Thoracic aorta (tissue), 2 donors: ENCODE measurements around the gene APC2. TPM values are rescaled to one million over a fixed set of nuclear protein-coding genes. Genes with fewer than 3 reads are reported as not detected.
"Not testable (repeated sequence)": the region's sequence is repeated elsewhere in the genome, so short reads cannot be mapped to it uniquely, and the experiment has no call there.

Experiments used
- ATAC-seq: fragments of 150-250 bp; one replicate; pipeline ENCODE4 v1.8.0; 2017; ENCODE audit warnings: low read depth; ENCODE audit not compliant: insufficient number of reproducible peaks, low FRiP score
- DNase-seq: peaks from one replicate; pipeline ENCODE4 v3.0.0-alpha.2; 2020; ENCODE audit warnings: low spot score
- H3K27ac ChIP-seq, 2 donors: fragments of 200-600 bp; sonication (generic); 1 replicate in 1 of 2; 2 replicates in 1 of 2; pipeline ENCODE4 v1.5.1; 2016; ENCODE audit warnings: mild to moderate bottlenecking in 2 of 2, moderate library complexity in 2 of 2
- H3K27me3 ChIP-seq: fragments of 200-600 bp; sonication (generic); replicated peaks from 2 replicates; pipeline ENCODE4 v1.6.0; 2016; ENCODE audit warnings: mild to moderate bottlenecking; ENCODE audit not compliant: insufficient read depth
- H3K36me3 ChIP-seq: fragments of 200-600 bp; sonication (generic); one replicate; pipeline ENCODE4 v1.5.1; 2016
- H3K4me1 ChIP-seq, 2 donors: fragments of 200-600 bp; sonication (generic); 1 replicate in 1 of 2; 2 replicates in 1 of 2; pipeline versions ENCODE4 v1.5.1 to v1.6.0; 2016; ENCODE audit warnings: low read depth in 2 of 2, mild to moderate bottlenecking in 1 of 2; ENCODE audit not compliant: control insufficient read depth in 1 of 2
- H3K4me3 ChIP-seq: fragments of 200-600 bp; sonication (generic); 2 replicates; pipeline ENCODE4 v1.5.1; 2016; ENCODE audit warnings: mild to moderate bottlenecking
- H3K9me3 ChIP-seq: fragments of 200-600 bp; sonication (generic); 2 replicates; pipeline ENCODE4 v1.5.1; 2016
- CTCF ChIP-seq: fragments of 200-600 bp; sonication (generic); IDR thresholded peaks from one replicate; pipeline ENCODE4 v1.5.1; 2019; ENCODE audit warnings: antibody characterized with exemption
- total RNA-seq, 2 donors: library from RNA; depleted of rRNA; stranded (reverse); fragments of >200 nt; gene quantifications; one replicate each; pipeline versions ENCODE4 v1.1.0 to v1.2.3, GENCODE V29; 2016

APC2 gene
- total RNA-seq, 2 donors from 2014 or later: 0.41 to 0.78 TPM

- Histone ChIP-seq H3K27me3 (no peaks in the 10 kb centered on the region), H3K27ac (peak within 1 kb of the TSS; percentile 78 to 87), H3K36me3 (peaks cover 43% of the 10 kb centered on the region), H3K4me3 (peak within 1 kb of the TSS; percentile 100), H3K4me1 (peaks cover 12 to 22% of the 10 kb centered on the region in 2 donors), H3K9me3 (no peaks in the 10 kb centered on the region)
- ATAC-seq (peak; percentile 84), DNase-seq (peak; percentile 62)
- TF ChIP-seq CTCF: peak; percentile 90
Observed at GRCh38 chr19:1438035-1438932, 11.6 kb upstream of the APC2 start, which contains the start of gene RPS15. Gene RPS15, plus strand, starts transcription at chr19:1438396. Its CDS starts 30 bp downstream, at chr19:1438426.

GRCh38 chr19:1438933-1439354 is 11.0 kb upstream of the APC2 start:
- no peak for ATAC-seq
- peaks cover 12 to 22% of the 10 kb centered on the region in 2 donors for H3K4me1 ChIP-seq
- H3K4me3 ChIP-seq: peak overlapping the region; percentile 100
- no peaks in the 10 kb centered on the region for H3K27me3 ChIP-seq
- H3K36me3 ChIP-seq: peaks cover 37% of the 10 kb centered on the region
- H3K27ac ChIP-seq: peak overlapping the region in 1 of 2 donors; percentile 87
- no peak for DNase-seq
- H3K9me3 ChIP-seq: no peaks in the 10 kb centered on the region
- TF ChIP-seq CTCF: no peak

- Histone ChIP-seq H3K4me1 (peaks cover 12 to 24% of the 10 kb centered on the region in 2 donors), H3K36me3 (peaks cover 32% of the 10 kb centered on the region), H3K4me3 (peak overlapping the region; percentile 100)
- not testable (repeated sequence) for DNase-seq, H3K9me3 ChIP-seq, H3K27ac ChIP-seq, H3K27me3 ChIP-seq, ATAC-seq
Observed at GRCh38 chr19:1439525-1440417, 10.2 kb upstream of the APC2 start.

- TF ChIP-seq CTCF: no peak
- no peak for DNase-seq
- Histone ChIP-seq H3K36me3 (peaks cover 31% of the 10 kb centered on the region), H3K4me1 (peaks cover 13 to 31% of the 10 kb centered on the region in 2 donors), H3K27ac (no peak overlapping the region), H3K4me3 (no peak overlapping the region), H3K27me3 (no peaks in the 10 kb centered on the region), H3K9me3 (no peaks in the 10 kb centered on the region)
- no peak for ATAC-seq
Observed at GRCh38 chr19:1440418-1440801, 9.5 kb upstream of the APC2 start.

GRCh38 chr19:1441022-1441426 is 8.9 kb upstream of the APC2 start:
- Histone ChIP-seq H3K36me3 (peaks cover 28% of the 10 kb centered on the region), H3K4me3 (no peak overlapping the region), H3K9me3 (no peaks in the 10 kb centered on the region), H3K27me3 (no peaks in the 10 kb centered on the region), H3K4me1 (peaks cover 18 to 35% of the 10 kb centered on the region in 2 donors), H3K27ac (no peak overlapping the region)
- no peak for TF ChIP-seq CTCF
- DNase-seq (no peak), ATAC-seq (no peak)
